HG03175 (cell line): ENCODE results near the gene TMPRSS2.

ENCODE experiments used
- ATAC-seq: cut with Tn5 transposase; IDR thresholded peaks from one replicate; pipeline ENCODE4 v1.9.1; 2021; ENCODE audit warnings: mild to moderate bottlenecking, moderate library complexity; ENCODE audit not compliant: unreplicated experiment

The TMPRSS2 gene

GRCh38 chr21:41510500-41510899, 2.5 kb upstream of the TMPRSS2 start:
- ATAC-seq: no peak

- ATAC-seq: no peak
These were observed 1.8 kb upstream of the TMPRSS2 start for GRCh38 chr21:41509733-41510132.

- ATAC-seq: no peak
These were observed 1.2 kb upstream of the TMPRSS2 start for GRCh38 chr21:41509145-41509496.

- no peak for ATAC-seq
These were observed 622 bp upstream of the TMPRSS2 start for GRCh38 chr21:41508415-41509144.

- ATAC-seq: no peak
These were observed 1.1 kb downstream of the TMPRSS2 start for GRCh38 chr21:41506611-41507520.

- no peak for ATAC-seq
These were observed 1.9 kb downstream of the TMPRSS2 start for GRCh38 chr21:41506005-41506594.

- ATAC-seq: no peak
These were observed 3.9 kb downstream of the TMPRSS2 start for GRCh38 chr21:41504030-41504429.

- ATAC-seq: no peak
These were observed 4.6 kb downstream of the TMPRSS2 start for GRCh38 chr21:41503331-41503730.

- ATAC-seq: no peak
These were observed 6.0 kb downstream of the TMPRSS2 start for GRCh38 chr21:41501919-41502318.

GRCh38 chr21:41500931-41501381, 7.0 kb downstream of the TMPRSS2 start:
- no peak for ATAC-seq

- no peak for ATAC-seq
These were observed 7.6 kb downstream of the TMPRSS2 start for GRCh38 chr21:41500363-41500762.

- no peak for ATAC-seq
These were observed 8.0 kb downstream of the TMPRSS2 start for GRCh38 chr21:41499920-41500319.

- ATAC-seq: no peak
These were observed 10.2 kb downstream of the TMPRSS2 start for GRCh38 chr21:41497788-41498187.

- no peak for ATAC-seq
These were observed 10.9 kb downstream of the TMPRSS2 start for GRCh38 chr21:41497008-41497407.

- no peak for ATAC-seq
These were observed 13.7 kb downstream of the TMPRSS2 start for GRCh38 chr21:41494242-41494641.

- ATAC-seq: no peak
These were observed 16.5 kb downstream of the TMPRSS2 start for GRCh38 chr21:41491412-41491811.

GRCh38 chr21:41490330-41490729, 17.6 kb downstream of the TMPRSS2 start:
- ATAC-seq: no peak

- ATAC-seq: no peak
These were observed 18.6 kb downstream of the TMPRSS2 start for GRCh38 chr21:41489329-41489728.

GRCh38 chr21:41488080-41488479, 19.9 kb downstream of the TMPRSS2 start:
- ATAC-seq: no peak

GRCh38 chr21:41487082-41487481, 20.9 kb downstream of the TMPRSS2 start:
- no peak for ATAC-seq

- no peak for ATAC-seq
These were observed 24.0 kb downstream of the TMPRSS2 start for GRCh38 chr21:41483973-41484372.

- no peak for ATAC-seq
These were observed 24.5 kb downstream of the TMPRSS2 start for GRCh38 chr21:41483415-41483814.
